Lower leg skin (tissue), 4 donors: ENCODE measurements around the gene ZSCAN5A. TPM values are rescaled to one million over a fixed set of nuclear protein-coding genes. Genes with fewer than 3 reads are reported as not detected.

Source experiments
- DNase-seq, 2 donors: peaks; one replicate each; pipeline ENCODE4 v3.0.0-alpha.2; 2019; ENCODE audit warnings: low spot score in 2 of 2
- H3K4me3 ChIP-seq: fragments of 200-600 bp; sonication (generic); 2 replicates; pipeline ENCODE4 v1.5.1; 2017; ENCODE audit warnings: mild to moderate bottlenecking, low read depth; ENCODE audit not compliant: poor library complexity, severe bottlenecking
- CTCF ChIP-seq, 3 donors: fragments of 450-650 bp; IDR thresholded peaks; one replicate each; pipeline ENCODE4 v1.5.1; 2016; ENCODE audit warnings: antibody characterized with exemption in 3 of 3, mild to moderate bottlenecking in 3 of 3, moderate library complexity in 2 of 3
- POLR2A ChIP-seq, 2 donors: fragments of 450-650 bp; IDR thresholded peaks; one replicate each; pipeline ENCODE4 v1.6.1; 2016 to 2017; ENCODE audit warnings: antibody characterized with exemption in 2 of 2, mild to moderate bottlenecking in 1 of 2, moderate library complexity in 1 of 2
- WGBS, 2 donors: methylation state at CpG; one replicate each; pipeline ENCODE4 v1.1.5; 2018; 5-methylcytosine and 5-hydroxymethylcytosine counted together
- intact Hi-C: fragments of 100-400 bp; cut with DNase I; formaldehyde crosslinking; loops from one replicate; pipeline ENCODE4 v1.15.0; 2023; ENCODE audit warnings: low total_unique reads
- total RNA-seq, 4 donors: library from RNA; depleted of rRNA; stranded (reverse); fragments of >200 nt; gene quantifications; one replicate each; pipeline ENCODE4 v1.1.0, GENCODE V29; 2016

ZSCAN5A gene
- total RNA-seq, 4 donors from 2014 or later, result 2.4 to 7.6 (median 4.9) TPM

DNA sequence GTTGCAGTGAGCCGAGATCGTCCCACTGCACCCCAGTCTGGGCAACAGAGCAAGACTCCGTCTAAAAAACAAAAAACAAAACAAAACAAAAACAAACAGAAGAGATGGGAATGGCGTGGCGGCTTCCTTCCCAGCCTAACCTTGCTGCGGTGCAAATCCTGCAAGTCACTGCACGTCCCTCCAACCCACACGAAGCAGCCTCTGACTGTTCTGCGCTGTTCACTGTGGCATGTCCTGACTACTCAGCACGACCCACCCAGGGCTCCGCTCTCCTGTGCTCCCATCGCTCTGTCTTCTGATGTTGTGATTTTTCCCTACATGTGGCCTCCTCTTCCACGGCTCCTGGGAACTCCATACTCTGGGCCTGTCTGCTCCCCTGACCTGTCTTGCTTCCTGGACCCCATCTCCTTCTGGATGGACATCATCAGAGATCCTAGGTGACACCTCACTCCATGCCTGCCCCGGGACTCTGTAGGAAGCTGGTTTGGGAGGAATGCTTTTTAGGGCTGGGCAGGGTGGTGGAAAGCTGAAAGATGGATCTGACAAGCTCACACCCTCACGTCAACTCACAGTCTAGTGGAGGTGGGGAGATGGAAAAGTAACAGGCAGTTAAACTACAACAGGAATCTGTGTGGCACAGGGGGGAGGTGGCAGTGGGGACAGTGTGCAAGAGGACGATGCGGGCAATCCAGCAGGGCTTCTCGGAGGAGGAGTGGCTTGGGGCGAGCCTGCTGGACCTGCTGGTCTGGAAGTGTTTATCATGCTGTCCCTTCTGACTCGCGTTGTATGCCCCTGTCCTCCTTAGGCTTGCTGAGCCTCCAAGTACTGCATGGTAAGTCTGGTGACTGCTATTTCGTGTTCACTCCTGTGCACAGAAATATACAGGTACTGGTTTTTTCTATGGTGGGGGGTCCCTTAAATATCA is 18.8 kb downstream of the ZSCAN5A start:
- DNase-seq, result peak in 1 of 2 donors; percentile 26

DNA sequence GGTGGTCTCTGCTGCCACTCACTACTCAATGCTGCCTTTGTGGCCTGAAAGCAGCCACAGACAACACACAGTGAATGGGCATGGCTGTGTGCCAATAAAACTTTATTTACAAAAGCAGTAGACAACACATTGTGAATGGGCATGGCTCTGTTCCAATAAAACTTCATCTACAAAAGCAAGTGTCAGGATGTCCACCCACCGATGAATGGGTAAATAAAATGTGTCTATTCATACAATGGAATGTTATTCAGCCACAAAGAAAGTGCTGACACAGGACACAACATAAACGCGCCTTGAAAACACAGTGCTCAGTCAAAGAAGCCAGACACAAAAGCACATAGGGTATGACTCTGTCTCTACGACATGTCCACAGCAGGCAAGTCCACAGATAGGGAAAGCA is 20.1 kb downstream of the ZSCAN5A start:
- WGBS, 2 donors, result 38 to 49% methylated on average over 4 of the region's 4 CpGs
- TF ChIP-seq CTCF (IDR thresholded peaks at IDR 0.05) (no peak), POLR2A (IDR thresholded peaks at IDR 0.05) (no peak)
- no peak for DNase-seq
- H3K4me3 ChIP-seq, result no peak overlapping the region
- intact Hi-C loops, result no loop called here

More for the DNA sequence above, 18.8 kb downstream of the ZSCAN5A start:
- intact Hi-C loops, result no loop called here
- TF ChIP-seq POLR2A (IDR thresholded peaks at IDR 0.05) (no peak), CTCF (IDR thresholded peaks at IDR 0.05) (no peak)
- WGBS, 2 donors, result 62 to 65% methylated on average over 22 of the region's 22 CpGs
- no peak overlapping the region for H3K4me3 ChIP-seq

- no peak for DNase-seq
- TF ChIP-seq POLR2A (IDR thresholded peaks at IDR 0.05) (no peak), CTCF (IDR thresholded peaks at IDR 0.05) (no peak)
- intact Hi-C loops, result no loop called here
- no peak overlapping the region for H3K4me3 ChIP-seq
- WGBS, 2 donors, result 86 to 90% methylated on average over 6 of the region's 6 CpGs
Observed at GRCh38 chr19:56291867-56292266, 22.8 kb downstream of the ZSCAN5A start.

DNA sequence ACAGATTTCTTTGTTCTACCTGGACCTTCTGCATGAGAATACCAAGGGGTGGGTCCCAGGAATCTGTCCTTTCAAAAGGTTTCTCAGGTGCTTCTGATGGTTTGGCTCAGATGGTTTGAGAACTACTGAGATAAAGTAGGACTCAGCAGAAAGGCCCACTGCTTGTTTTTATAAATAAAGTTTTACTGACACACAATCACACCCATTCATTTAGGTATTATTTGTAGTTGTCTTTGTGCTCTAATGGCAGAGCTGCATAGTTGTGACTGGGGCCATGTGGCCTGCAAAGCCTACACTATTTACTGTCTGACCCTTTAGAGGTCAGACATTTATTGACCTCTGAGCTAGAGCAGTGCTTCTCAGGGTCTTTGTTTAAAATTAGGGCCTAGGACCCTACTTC is 24.5 kb downstream of the ZSCAN5A start:
- no peak overlapping the region for H3K4me3 ChIP-seq
- DNase-seq, result no peak
- intact Hi-C loops, result no loop called here
- TF ChIP-seq CTCF (IDR thresholded peaks at IDR 0.05) (no peak), POLR2A (IDR thresholded peaks at IDR 0.05) (no peak)

GRCh38 chr19:56284746-56285145 is 29.9 kb downstream of the ZSCAN5A start:
- 93 to 95% methylated on average over 3 of the region's 3 CpGs for WGBS, 2 donors
- no peak overlapping the region for H3K4me3 ChIP-seq
- no peak for DNase-seq
- TF ChIP-seq CTCF (IDR thresholded peaks at IDR 0.05) (no peak), POLR2A (IDR thresholded peaks at IDR 0.05) (no peak)
- intact Hi-C loops, result no loop called here
